Measurements from ENCODE around the gene MALRD1. TPM values are rescaled to one million over a fixed set of nuclear protein-coding genes. Genes with fewer than 3 reads are reported as not detected.

MALRD1 gene
- total and polyA plus RNA-seq, 2 of the 8 experiments (the other 6 are each of a cell fraction or from before 2014, with no cell fraction given) = 0.32 to 0.35 TPM

GRCh38 chr10:19250546-19250945 lies 201.9 kb downstream of the MALRD1 start:
- no peak overlapping the region for H3K14ac ChIP-seq (ENCODE audit: insufficient read length)
- ChIA-PET CTCF (ENCODE audit: partially characterized antibody) (no interaction called here), POLR2A (ENCODE audit: partially characterized antibody) (no interaction called here)
- H3K23ac ChIP-seq (ENCODE audit: insufficient read length) = no peak overlapping the region
- H2BK12ac ChIP-seq (ENCODE audit: low read depth, low read length) = no peak overlapping the region
- no peak overlapping the region for H2BK20ac ChIP-seq (ENCODE audit: low read length)
- H3K4me1 ChIP-seq (replicated peaks in 1 of 4; ENCODE audit: control insufficient read depth in 3 of 4, insufficient read depth in 4 of 4, low read length in 3 of 4) = no peaks in the 10 kb centered on the region
- FAIRE-seq (no peak), DNase-seq (ENCODE audit: low read depth in 1 of 2, low spot score in 2 of 2) (no peak)
- no peak overlapping the region for H3K18ac ChIP-seq (ENCODE audit: extremely low read depth, low read length)
- H3K27ac ChIP-seq (ENCODE audit: low read depth, low read length) = no peak overlapping the region
- no peak overlapping the region for H4K8ac ChIP-seq (ENCODE audit: extremely low read depth, insufficient read depth, low read length)
- no peak overlapping the region for H3K4me3 ChIP-seq (ENCODE audit: extremely low read depth in 1 of 4, insufficient read depth in 2 of 4, low read depth in 3 of 4, low read length in 4 of 4)
- no peak overlapping the region for H2AFZ ChIP-seq (ENCODE audit: low read length)
- H3K27me3 ChIP-seq (replicated peaks in 1 of 4; ENCODE audit: control insufficient read depth in 3 of 4, extremely low read depth in 1 of 4, insufficient read depth in 3 of 4, low read length in 3 of 4) = no peaks in the 10 kb centered on the region
- no peak overlapping the region for H2AK5ac ChIP-seq (ENCODE audit: low read depth, low read length)
- H3K79me1 ChIP-seq (ENCODE audit: low read depth, low read length) = no peaks in the 10 kb centered on the region
- H3K4ac ChIP-seq (replicated peaks; ENCODE audit: insufficient read length, low read depth, low read length) = no peak overlapping the region
- 81% methylated on average over 2 of the region's 2 CpGs; no CpG with 5 or more reads in 1 of the 2 experiments for WGBS, 2 experiments (ENCODE audit: extremely low coverage in 1 of 2, insufficient coverage in 1 of 2, insufficient read length in 1 of 2, insufficient replicate concordance in 2 of 2, low coverage in 1 of 2, low lambda C conversion rate in 2 of 2, missing lambda C conversion rate in 1 of 2)
- H3K36me3 ChIP-seq (ENCODE audit: control insufficient read depth in 2 of 4, insufficient read depth in 4 of 4, low read length in 3 of 4) = no peaks in the 10 kb centered on the region; a peak in 1 of 8 replicates
- no peak overlapping the region for H4K5ac ChIP-seq (ENCODE audit: insufficient read length, low read depth, low read length)
- H2BK15ac ChIP-seq (ENCODE audit: low read length) = no peak overlapping the region
- H2BK5ac ChIP-seq (ENCODE audit: low read depth, low read length) = no peak overlapping the region
- TF ChIP-seq POU5F1 (IDR thresholded peaks at IDR 0.05; ENCODE audit: low read depth, low read length) (no peak), SAP30 (IDR thresholded peaks at IDR 0.05; ENCODE audit: insufficient read depth, insufficient replicate concordance, low read length) (no peak), HDAC6 (IDR thresholded peaks at IDR 0.05; ENCODE audit: low read depth, low read length) (no peak), RAD21 (IDR thresholded peaks at IDR 0.05 in 1 of 2, conservative IDR thresholded peaks at IDR 0.05 in 1 of 2; ENCODE audit: low read depth in 2 of 2, low read length in 2 of 2) (no peak), NRF1 (IDR thresholded peaks at IDR 0.05; ENCODE audit: low read depth, low read length) (no peak), JUND (IDR thresholded peaks at IDR 0.05; ENCODE audit: low read length) (no peak), ASH2L (IDR thresholded peaks at IDR 0.05; ENCODE audit: low read length) (no peak), BACH1 (IDR thresholded peaks at IDR 0.05; ENCODE audit: low read length) (no peak)
- no peaks in the 10 kb centered on the region for H3K9me3 ChIP-seq (ENCODE audit: insufficient read depth in 2 of 2, low read depth in 1 of 2, low read length in 1 of 2)
- H4K91ac ChIP-seq (replicated peaks; ENCODE audit: insufficient read length, low read length) = no peak overlapping the region
- H3K79me2 ChIP-seq (ENCODE audit: control insufficient read depth in 1 of 2, insufficient read depth in 2 of 2, low read length in 2 of 2) = no peaks in the 10 kb centered on the region
- no peaks in the 10 kb centered on the region for H4K20me1 ChIP-seq (replicated peaks in 1 of 2; ENCODE audit: control insufficient read depth in 1 of 2, insufficient read depth in 2 of 2, low read length in 2 of 2)
- no peak overlapping the region for H3K4me2 ChIP-seq (ENCODE audit: insufficient read depth in 1 of 2, low read depth in 2 of 2, low read length in 2 of 2)
- no peak overlapping the region for H3K9ac ChIP-seq (replicated peaks in 1 of 4; ENCODE audit: extremely low read depth in 1 of 4, low read depth in 3 of 4, low read length in 3 of 4)
- no peak overlapping the region for H3K56ac ChIP-seq (replicated peaks; ENCODE audit: insufficient read length, low read depth, low read length)
- H2BK120ac ChIP-seq (replicated peaks; ENCODE audit: low read depth, low read length) = no peak overlapping the region
- no peaks in the 10 kb centered on the region; the same call in 1 of the 2 replicates for H3K23me2 ChIP-seq (ENCODE audit: low read depth, low read length)
